ENCODE data around the gene CCDC83.

GRCh38 chr11:85930879-85931366 lies 75.7 kb downstream of the CCDC83 start:
- TF ChIP-seq CTCF (conservative IDR thresholded peaks at IDR 0.05 in 1 of 2, IDR thresholded peaks at IDR 0.05 in 1 of 2; ENCODE audit: low read depth in 1 of 2, low read length in 2 of 2) (no peak), EZH2 (IDR thresholded peaks at IDR 0.05; ENCODE audit: low read length, missing control alignments) (no peak)

Measured in fibroblast of lung (primary cell).